ENCODE results near the gene FBL.

FBL gene

DNA sequence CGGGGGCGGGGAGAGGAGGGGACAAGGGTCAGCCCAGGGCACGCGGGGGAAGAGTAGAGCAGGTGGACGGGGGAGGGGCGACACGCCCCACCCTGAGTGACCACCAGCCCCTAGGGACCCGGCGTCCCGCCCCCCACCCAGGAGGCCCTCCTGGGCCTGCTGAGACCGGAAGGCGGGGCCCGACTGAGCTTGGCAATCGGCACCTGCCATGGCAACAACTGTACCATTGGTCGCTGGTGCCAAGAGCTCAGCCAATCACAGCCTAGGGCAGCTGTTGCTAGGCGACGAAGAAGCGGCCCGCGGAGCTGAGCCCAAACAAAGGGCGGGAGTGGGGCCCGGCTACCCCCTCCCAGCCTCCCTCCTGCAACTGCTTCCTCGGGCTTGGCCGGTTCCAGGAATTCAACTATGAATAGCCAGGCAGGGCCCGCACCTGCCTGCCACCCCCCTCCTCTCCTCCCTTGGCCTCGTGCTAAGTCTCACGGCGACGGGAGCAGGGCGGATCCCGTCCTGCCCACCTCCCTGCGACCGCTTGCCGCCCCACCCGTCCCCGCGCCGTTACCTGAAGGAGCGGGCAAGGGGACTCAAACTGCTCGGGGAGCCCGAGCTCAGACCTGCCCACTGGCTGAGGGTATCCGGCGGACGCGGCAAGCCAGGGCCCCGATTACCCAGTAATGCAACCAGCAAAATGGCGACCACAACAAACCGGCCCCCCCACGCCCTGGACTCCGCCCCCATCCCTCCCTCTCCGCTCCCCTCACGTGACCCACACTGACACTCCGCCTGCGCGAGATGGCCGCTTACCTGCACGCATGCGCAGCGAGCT is 12.5 kb downstream of the FBL start, which contains the start of gene DYRK1B:
TSS of gene DYRK1B (minus strand) at position 699 of the 823 bp plus-strand sequence. CDS start 2,295 bp downstream, outside the sequence.
- Histone ChIP-seq H4K20me1 (ENCODE audit: insufficient read depth, low read length, poor library complexity, severe bottlenecking) (no peaks in the 10 kb centered on the region), H3K36me3 (ENCODE audit: insufficient read depth, low read length) (peaks cover 62% of the 10 kb centered on the region; the same call in 1 of the 2 replicates), H3K4me3 (ENCODE audit: low read length, poor library complexity, severe bottlenecking) (peak within 1 kb of the TSS; percentile 79), H2AFZ (ENCODE audit: low read length) (peak within 1 kb of the TSS; percentile 84), H3F3A (ENCODE audit: low read depth) (0 out of 2 replicates have a peak, but pooled peaks cover 3% of the 10 kb centered on the region), H3K79me2 (ENCODE audit: insufficient read depth, low read length) (peaks cover 21% of the 10 kb centered on the region; the same call in 1 of the 2 replicates), H3K4me1 (ENCODE audit: insufficient read depth, low read length, poor library complexity, severe bottlenecking) (peaks cover 13% of the 10 kb centered on the region), H3K9me2 (replicated peaks; ENCODE audit: low read depth, low read length) (no peaks in the 10 kb centered on the region), H3K9me3 (ENCODE audit: insufficient read depth, low read depth, low read length) (no peaks in the 10 kb centered on the region), H3K4me2 (ENCODE audit: low read depth, low read length, poor library complexity, severe bottlenecking) (peak within 1 kb of the TSS; percentile 78), H3K27me3 (ENCODE audit: insufficient read depth, low read length, poor library complexity, severe bottlenecking) (no peaks in the 10 kb centered on the region), H3K9ac (ENCODE audit: low read depth, low read length, poor library complexity, severe bottlenecking) (peak within 1 kb of the TSS; percentile 80)
- no peak for TF ChIP-seq EZH2phosphoT487 (IDR thresholded peaks at IDR 0.05; ENCODE audit: borderline replicate concordance)
- TF ChIP-seq, protein P1, sequence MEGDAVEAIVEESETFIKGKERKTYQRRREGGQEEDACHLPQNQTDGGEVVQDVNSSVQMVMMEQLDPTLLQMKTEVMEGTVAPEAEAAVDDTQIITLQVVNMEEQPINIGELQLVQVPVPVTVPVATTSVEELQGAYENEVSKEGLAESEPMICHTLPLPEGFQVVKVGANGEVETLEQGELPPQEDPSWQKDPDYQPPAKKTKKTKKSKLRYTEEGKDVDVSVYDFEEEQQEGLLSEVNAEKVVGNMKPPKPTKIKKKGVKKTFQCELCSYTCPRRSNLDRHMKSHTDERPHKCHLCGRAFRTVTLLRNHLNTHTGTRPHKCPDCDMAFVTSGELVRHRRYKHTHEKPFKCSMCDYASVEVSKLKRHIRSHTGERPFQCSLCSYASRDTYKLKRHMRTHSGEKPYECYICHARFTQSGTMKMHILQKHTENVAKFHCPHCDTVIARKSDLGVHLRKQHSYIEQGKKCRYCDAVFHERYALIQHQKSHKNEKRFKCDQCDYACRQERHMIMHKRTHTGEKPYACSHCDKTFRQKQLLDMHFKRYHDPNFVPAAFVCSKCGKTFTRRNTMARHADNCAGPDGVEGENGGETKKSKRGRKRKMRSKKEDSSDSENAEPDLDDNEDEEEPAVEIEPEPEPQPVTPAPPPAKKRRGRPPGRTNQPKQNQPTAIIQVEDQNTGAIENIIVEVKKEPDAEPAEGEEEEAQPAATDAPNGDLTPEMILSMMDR (conservative IDR thresholded peaks at IDR 0.05; ENCODE audit: low read length): no peak

DNA sequence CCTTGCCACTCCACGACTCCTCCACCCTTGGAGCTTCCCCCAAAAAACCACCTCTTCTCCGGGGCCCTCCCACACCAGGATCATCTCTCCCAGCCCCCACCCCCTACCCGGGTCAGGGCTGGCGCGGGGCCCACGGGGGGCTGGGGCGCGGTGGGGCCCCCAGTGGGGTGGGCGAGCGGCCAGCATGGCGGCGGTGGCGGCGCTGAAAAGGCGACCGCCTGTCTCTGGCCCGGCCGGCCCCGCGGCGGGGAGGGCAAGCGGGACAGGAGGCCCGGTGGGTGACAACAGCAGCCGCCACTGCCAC is 13.1 kb downstream of the FBL start:
- H3K27me3 ChIP-seq (ENCODE audit: insufficient read depth, low read length, poor library complexity, severe bottlenecking): no peaks in the 10 kb centered on the region
- H3K36me3 ChIP-seq (ENCODE audit: insufficient read depth, low read length): peaks cover 61% of the 10 kb centered on the region; the same call in 1 of the 2 replicates
- H3K9ac ChIP-seq (ENCODE audit: low read depth, low read length, poor library complexity, severe bottlenecking): peak overlapping the region; percentile 80
- H3F3A ChIP-seq (ENCODE audit: low read depth): 0 out of 2 replicates have a peak, but pooled peaks cover 3% of the 10 kb centered on the region
- H3K9me2 ChIP-seq (replicated peaks; ENCODE audit: low read depth, low read length): no peaks in the 10 kb centered on the region
- H3K79me2 ChIP-seq (ENCODE audit: insufficient read depth, low read length): peaks cover 21% of the 10 kb centered on the region; the same call in 1 of the 2 replicates
- peaks cover 13% of the 10 kb centered on the region for H3K4me1 ChIP-seq (ENCODE audit: insufficient read depth, low read length, poor library complexity, severe bottlenecking)
- no peaks in the 10 kb centered on the region for H3K9me3 ChIP-seq (ENCODE audit: insufficient read depth, low read depth, low read length)
- peak overlapping the region; percentile 79 for H3K4me3 ChIP-seq (ENCODE audit: low read length, poor library complexity, severe bottlenecking)
- H3K4me2 ChIP-seq (ENCODE audit: low read depth, low read length, poor library complexity, severe bottlenecking): peak overlapping the region; percentile 78
- TF ChIP-seq EZH2phosphoT487 (IDR thresholded peaks at IDR 0.05; ENCODE audit: borderline replicate concordance): no peak
- TF ChIP-seq, protein P1 (conservative IDR thresholded peaks at IDR 0.05; ENCODE audit: low read length): no peak
- peak overlapping the region; percentile 25; the same call in 1 of the 2 replicates for H2AFZ ChIP-seq (ENCODE audit: low read length)
- H4K20me1 ChIP-seq (ENCODE audit: insufficient read depth, low read length, poor library complexity, severe bottlenecking): no peaks in the 10 kb centered on the region

DNA sequence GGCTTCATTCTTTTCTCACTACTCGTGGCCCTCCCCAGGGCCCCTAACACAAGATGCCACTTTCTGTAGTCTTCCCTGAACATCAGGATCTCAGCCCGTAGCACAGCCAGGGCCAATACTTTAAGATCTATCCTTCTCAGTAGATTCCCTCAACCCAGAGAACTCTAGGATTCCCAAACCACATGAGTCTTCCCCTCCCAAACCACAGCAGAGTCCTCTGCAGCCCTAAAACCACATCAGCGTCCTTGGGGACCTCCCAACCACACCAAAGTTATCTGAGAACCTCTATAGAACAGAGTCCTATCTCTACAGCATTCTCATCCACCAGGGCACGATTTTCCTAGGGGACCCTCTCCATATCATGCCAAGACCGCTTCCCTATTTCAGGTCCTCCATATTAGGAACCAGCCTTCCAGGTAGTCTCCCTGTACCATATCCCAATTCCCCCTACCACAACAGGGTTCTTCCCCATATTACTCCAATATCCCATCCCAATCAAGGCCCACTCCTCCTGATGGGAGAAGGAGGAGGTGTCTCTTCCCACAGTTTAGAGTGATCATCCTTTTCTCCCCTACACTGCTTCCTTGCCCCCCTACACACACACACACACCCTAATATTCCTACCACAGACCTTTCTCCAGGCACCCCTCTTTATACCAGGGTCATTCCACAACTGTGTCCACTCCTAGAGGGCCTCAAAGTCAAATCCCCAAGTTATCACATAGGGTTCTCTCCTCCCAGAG is 13.7 kb downstream of the FBL start:
- H3K79me2 ChIP-seq (ENCODE audit: insufficient read depth, low read length): peaks cover 21% of the 10 kb centered on the region; the same call in 1 of the 2 replicates
- peaks cover 59% of the 10 kb centered on the region; the same call in 1 of the 2 replicates for H3K36me3 ChIP-seq (ENCODE audit: insufficient read depth, low read length)
- H3K4me1 ChIP-seq (ENCODE audit: insufficient read depth, low read length, poor library complexity, severe bottlenecking): peaks cover 13% of the 10 kb centered on the region
- no peak overlapping the region for H2AFZ ChIP-seq (ENCODE audit: low read length)
- peak overlapping the region; percentile 79 for H3K4me3 ChIP-seq (ENCODE audit: low read length, poor library complexity, severe bottlenecking)
- TF ChIP-seq, protein P1 (conservative IDR thresholded peaks at IDR 0.05; ENCODE audit: low read length): no peak
- no peak for TF ChIP-seq EZH2phosphoT487 (IDR thresholded peaks at IDR 0.05; ENCODE audit: borderline replicate concordance)
- no peaks in the 10 kb centered on the region for H3K27me3 ChIP-seq (ENCODE audit: insufficient read depth, low read length, poor library complexity, severe bottlenecking)
- H3K9ac ChIP-seq (ENCODE audit: low read depth, low read length, poor library complexity, severe bottlenecking): peak overlapping the region; percentile 80
- H3K9me2 ChIP-seq (replicated peaks; ENCODE audit: low read depth, low read length): no peaks in the 10 kb centered on the region
- H3K9me3 ChIP-seq (ENCODE audit: insufficient read depth, low read depth, low read length): no peaks in the 10 kb centered on the region
- H4K20me1 ChIP-seq (ENCODE audit: insufficient read depth, low read length, poor library complexity, severe bottlenecking): no peaks in the 10 kb centered on the region
- 0 out of 2 replicates have a peak, but pooled peaks cover 3% of the 10 kb centered on the region for H3F3A ChIP-seq (ENCODE audit: low read depth)
- H3K4me2 ChIP-seq (ENCODE audit: low read depth, low read length, poor library complexity, severe bottlenecking): peak overlapping the region; percentile 78
